ENCODE results near the gene CCM2L. TPM values are rescaled to one million over a fixed set of nuclear protein-coding genes. Genes with fewer than 3 reads are reported as not detected.

The CCM2L gene
- total RNA-seq, 2 experiments from 2014 or later = not detected

DNA sequence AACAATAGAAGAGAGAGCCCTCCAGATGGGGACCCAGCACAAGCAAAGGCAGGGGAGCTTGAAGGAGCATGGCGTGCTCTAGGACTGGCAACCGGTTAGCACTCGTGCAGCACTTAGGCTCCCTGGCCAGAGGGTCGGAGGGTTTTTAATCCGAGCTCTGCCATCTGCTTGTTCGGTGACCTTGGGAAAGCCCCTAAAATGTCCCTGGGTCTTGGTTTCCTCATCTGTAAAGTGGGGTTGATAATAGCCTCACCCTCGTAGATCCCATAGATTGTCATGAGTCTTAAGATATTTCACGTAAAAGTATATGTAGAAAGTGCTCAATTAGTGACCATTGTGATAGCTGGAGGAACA lies 25.2 kb downstream of the CCM2L start:
- no peak for DNase-seq
- no peak overlapping the region for H3K27ac Mint-ChIP-seq
- H3K36me3 Mint-ChIP-seq (ENCODE audit: low read depth) = no peaks in the 10 kb centered on the region
- no peak overlapping the region for H3K4me3 Mint-ChIP-seq
- CTCF ChIA-PET = interaction anchor here (1.0 to 1.8 kb wide), 6 partner anchors 22 to 487 kb away, joined by 3 to 10 read pairs (median 4); no protein-coding TSS in a partner anchor
- no peaks in the 10 kb centered on the region for H3K4me1 Mint-ChIP-seq (ENCODE audit: low read depth)
- intact Hi-C loops (cut with micrococcal nuclease) = loop anchor here (1.0 to 10.0 kb wide), 2 partner anchors 57 to 449 kb away; no protein-coding TSS in a partner anchor
- H3K27me3 Mint-ChIP-seq (ENCODE audit: low read depth) = peaks cover 11% of the 10 kb centered on the region
- no peaks in the 10 kb centered on the region for H3K9me3 Mint-ChIP-seq

DNA sequence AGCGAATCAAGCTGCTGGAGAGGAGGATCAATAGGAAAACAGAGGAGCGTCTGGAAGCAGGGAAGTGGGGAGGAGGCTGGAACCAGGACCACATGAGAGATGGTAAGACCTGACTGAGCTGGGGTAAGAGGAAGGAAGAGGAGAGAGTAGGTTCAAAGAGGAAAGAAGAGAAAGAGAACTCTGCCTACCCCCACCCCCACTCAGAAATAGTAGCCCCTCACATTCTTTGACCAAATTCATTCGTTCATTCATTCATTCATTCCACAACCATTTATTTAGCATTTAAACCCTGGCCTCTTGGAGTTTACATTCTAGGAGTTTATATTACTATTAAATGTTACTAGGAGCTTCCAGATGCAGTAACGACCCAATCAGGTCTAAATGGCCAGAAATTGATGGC lies 26.0 kb downstream of the CCM2L start:
- H3K9me3 Mint-ChIP-seq = no peaks in the 10 kb centered on the region
- no peak for DNase-seq
- no peak overlapping the region for H3K27ac Mint-ChIP-seq
- H3K36me3 Mint-ChIP-seq (ENCODE audit: low read depth) = no peaks in the 10 kb centered on the region
- no peak overlapping the region for H3K4me3 Mint-ChIP-seq
- H3K4me1 Mint-ChIP-seq (ENCODE audit: low read depth) = no peaks in the 10 kb centered on the region
- CTCF ChIA-PET = interaction anchor here (0.5 to 1.4 kb wide), 3 partner anchors 48 to 184 kb away, joined by 3 to 4 read pairs (median 3); no protein-coding TSS in a partner anchor
- H3K27me3 Mint-ChIP-seq (ENCODE audit: low read depth) = peaks cover 19% of the 10 kb centered on the region
- intact Hi-C loops (cut with micrococcal nuclease) = loop anchor here (10.0 kb wide), 1 partner anchor 449 kb away; no protein-coding TSS in a partner anchor

DNA sequence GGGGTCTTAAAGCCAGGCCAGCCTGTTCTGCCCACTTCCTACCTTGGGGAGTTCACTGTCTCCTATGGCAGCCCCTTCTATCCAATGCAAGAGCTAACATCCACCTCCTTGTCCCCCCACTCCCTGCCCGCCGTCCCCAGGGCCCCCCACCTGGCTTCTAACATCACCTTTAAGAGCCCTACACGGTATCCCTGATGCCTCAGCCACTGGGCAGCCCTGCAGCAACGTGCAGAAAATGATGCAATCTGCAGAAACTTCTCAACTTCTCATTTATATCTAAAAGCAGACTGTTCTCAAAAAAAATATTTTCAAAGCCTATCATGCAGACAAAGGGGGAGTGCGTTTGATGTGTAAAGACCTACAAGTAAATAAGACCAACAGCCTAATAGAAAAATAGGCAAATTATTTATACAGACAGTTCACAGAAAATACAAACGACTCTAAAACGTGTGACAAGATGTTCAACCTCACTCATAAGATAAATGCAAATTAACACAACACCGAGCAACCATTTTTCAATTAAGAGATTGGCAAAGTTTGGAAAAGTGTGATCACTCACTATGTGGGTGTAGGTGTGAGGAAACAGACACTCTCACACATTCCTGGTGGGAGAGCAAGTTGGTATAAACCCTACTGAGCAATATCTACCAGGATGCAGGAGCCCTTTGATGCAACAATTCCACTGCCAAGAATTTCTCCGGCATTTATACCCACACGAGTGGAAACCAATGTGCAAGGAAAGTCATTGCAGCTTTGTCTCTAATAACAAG lies 26.7 kb downstream of the CCM2L start:
- Mint-ChIP-seq H3K4me3 (no peak overlapping the region), H3K4me1 (ENCODE audit: low read depth) (no peaks in the 10 kb centered on the region), H3K36me3 (ENCODE audit: low read depth) (no peaks in the 10 kb centered on the region), H3K27me3 (ENCODE audit: low read depth) (peaks cover 21% of the 10 kb centered on the region), H3K27ac (no peak overlapping the region), H3K9me3 (no peaks in the 10 kb centered on the region)
- CTCF ChIA-PET = interaction anchor here (0.5 to 0.9 kb wide), 4 partner anchors 16 to 296 kb away, joined by 3 to 6 read pairs (median 4); no protein-coding TSS in a partner anchor
- intact Hi-C loops (cut with micrococcal nuclease) = loop anchor here (10.0 kb wide), 1 partner anchor 448 kb away; no protein-coding TSS in a partner anchor
- DNase-seq = no peak

DNA sequence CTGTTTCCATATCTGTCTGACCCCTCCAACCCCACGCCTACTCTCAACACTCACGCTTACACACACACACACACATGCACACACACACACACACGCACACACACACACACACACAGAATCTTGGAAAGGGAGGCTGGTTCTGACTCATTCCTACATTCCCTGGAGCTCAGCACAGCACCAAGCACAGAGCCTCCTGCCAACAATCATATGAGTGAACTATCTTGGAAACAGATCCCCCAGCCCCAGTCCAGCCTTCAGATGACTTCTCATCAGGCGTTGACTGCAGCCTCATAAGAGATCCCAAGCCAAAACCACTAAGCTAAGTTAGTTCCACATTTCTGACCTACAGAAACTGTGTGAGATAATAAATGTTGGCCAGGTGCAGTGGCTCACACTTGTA lies 27.7 kb downstream of the CCM2L start:
- intact Hi-C loops (cut with micrococcal nuclease) = loop anchor here (10.0 kb wide), 1 partner anchor 447 kb away; no protein-coding TSS in a partner anchor
- H3K27me3 Mint-ChIP-seq (ENCODE audit: low read depth) = peaks cover 21% of the 10 kb centered on the region
- no peaks in the 10 kb centered on the region for H3K36me3 Mint-ChIP-seq (ENCODE audit: low read depth)
- CTCF ChIA-PET = interaction anchor here (0.8 to 0.9 kb wide), 2 partner anchors 15 to 85 kb away, joined by 4 to 6 read pairs; no protein-coding TSS in a partner anchor
- no peak for DNase-seq
- H3K4me1 Mint-ChIP-seq (ENCODE audit: low read depth) = no peaks in the 10 kb centered on the region
- no peak overlapping the region for H3K27ac Mint-ChIP-seq
- H3K9me3 Mint-ChIP-seq = no peaks in the 10 kb centered on the region
- no peak overlapping the region for H3K4me3 Mint-ChIP-seq

DNA sequence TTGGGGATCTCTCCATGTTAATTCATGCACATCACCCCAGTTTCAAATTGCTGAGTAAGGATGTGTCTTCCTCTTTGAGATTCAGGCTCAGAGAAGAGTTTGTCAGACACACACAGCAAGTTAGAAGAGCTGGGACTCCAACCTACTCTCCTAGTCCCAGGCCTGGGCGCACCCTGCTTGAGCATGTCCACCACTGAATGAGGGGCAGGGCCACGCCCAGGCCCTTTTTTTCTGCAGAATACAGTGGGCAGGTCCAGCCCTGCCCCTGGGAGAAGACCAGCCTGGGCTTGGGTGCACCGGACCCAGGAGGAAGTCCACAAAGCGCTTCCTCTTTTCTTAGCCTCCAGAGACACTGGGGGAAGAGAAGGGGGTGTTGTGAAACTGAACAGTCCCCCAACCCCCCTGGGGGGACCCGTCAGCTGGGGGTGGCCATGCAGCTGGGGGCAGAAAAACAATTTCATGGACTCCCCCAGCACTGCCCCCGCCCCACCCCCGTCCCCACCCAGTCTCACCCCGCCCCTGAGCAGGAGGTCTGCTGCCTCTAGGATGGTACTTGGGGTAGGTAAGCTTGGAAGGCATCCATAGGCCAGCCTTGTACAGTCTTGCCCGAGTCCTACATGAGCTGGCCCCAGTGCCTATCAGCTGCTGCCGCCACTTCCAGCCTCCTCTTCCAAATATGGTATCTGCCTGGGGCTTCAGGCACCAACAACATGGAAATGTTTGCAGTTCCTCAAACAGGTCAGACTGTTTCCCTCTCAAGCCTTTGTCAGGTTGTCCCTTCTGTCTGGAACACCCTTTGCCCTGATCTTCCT lies 30.1 kb downstream of the CCM2L start:
- Mint-ChIP-seq H3K9me3 (no peaks in the 10 kb centered on the region), H3K27me3 (ENCODE audit: low read depth) (peaks cover 24% of the 10 kb centered on the region), H3K4me1 (ENCODE audit: low read depth) (no peaks in the 10 kb centered on the region), H3K36me3 (ENCODE audit: low read depth) (no peaks in the 10 kb centered on the region), H3K27ac (no peak overlapping the region), H3K4me3 (no peak overlapping the region)
- CTCF ChIA-PET = interaction anchor here (0.7 to 0.9 kb wide), 3 partner anchors 11 to 881 kb away, joined by 3 read pairs; no protein-coding TSS in a partner anchor
- intact Hi-C loops (cut with micrococcal nuclease) = no loop called here
- no peak for DNase-seq

DNA sequence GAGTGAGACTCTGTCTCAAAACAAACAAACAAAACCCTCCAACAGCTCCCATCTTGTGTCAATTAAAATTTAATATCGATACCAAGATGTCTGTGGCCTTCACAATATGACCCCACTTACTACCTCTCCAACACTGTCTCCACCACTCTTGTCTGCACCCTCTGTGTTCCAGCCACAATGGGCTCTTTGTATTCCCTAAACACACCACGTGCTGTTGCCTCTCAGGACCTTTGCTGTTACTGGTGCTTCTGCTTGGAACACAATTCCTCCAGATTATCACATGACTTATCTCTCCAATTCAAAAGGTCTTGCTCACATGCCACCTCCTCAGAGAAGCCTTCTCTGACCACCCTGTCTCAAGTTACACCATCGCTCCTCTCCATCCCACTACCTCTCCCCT lies 35.8 kb downstream of the CCM2L start:
- Mint-ChIP-seq H3K4me1 (ENCODE audit: low read depth) (no peaks in the 10 kb centered on the region), H3K27ac (no peak overlapping the region), H3K27me3 (ENCODE audit: low read depth) (peaks cover 35% of the 10 kb centered on the region), H3K4me3 (no peak overlapping the region), H3K36me3 (ENCODE audit: low read depth) (no peaks in the 10 kb centered on the region), H3K9me3 (no peaks in the 10 kb centered on the region)
- CTCF ChIA-PET = interaction anchor here (0.7 to 1.2 kb wide), 3 partner anchors 14 to 46 kb away, joined by 3 to 6 read pairs (median 3); no protein-coding TSS in a partner anchor
- DNase-seq = no peak
- intact Hi-C loops (cut with micrococcal nuclease) = no loop called here

DNA sequence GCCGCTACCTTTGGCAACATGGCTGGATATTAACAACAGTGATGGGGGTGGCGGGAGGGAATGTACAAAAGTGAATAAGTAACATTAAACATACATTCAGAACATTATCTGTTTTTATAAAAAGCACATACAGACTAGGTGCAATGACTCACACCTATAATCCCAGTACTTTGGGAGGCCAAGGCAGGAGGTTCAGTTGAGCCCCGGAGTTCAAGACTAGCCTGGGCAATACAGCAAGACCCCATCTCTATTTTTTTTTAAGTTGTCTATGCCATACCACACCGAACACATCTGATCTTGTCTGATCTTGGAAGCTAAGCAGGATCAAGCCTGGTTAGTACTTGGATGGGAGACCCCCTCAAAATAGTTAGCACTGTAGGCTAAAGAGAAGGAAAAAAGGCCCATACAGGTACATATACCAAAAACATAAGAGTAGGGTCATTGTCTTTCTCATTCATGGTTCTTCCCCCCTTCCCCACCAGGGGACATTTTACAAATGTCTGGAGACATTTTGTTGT lies 40.1 kb downstream of the CCM2L start:
- H3K4me3 Mint-ChIP-seq = no peak overlapping the region
- H3K4me1 Mint-ChIP-seq (ENCODE audit: low read depth) = peaks cover 11% of the 10 kb centered on the region
- H3K9me3 Mint-ChIP-seq = no peaks in the 10 kb centered on the region
- DNase-seq = no peak
- no peak overlapping the region for H3K27ac Mint-ChIP-seq
- H3K36me3 Mint-ChIP-seq (ENCODE audit: low read depth) = no peaks in the 10 kb centered on the region
- intact Hi-C loops (cut with micrococcal nuclease) = no loop called here
- CTCF ChIA-PET = no interaction called here
- H3K27me3 Mint-ChIP-seq (ENCODE audit: low read depth) = peaks cover 52% of the 10 kb centered on the region

DNA sequence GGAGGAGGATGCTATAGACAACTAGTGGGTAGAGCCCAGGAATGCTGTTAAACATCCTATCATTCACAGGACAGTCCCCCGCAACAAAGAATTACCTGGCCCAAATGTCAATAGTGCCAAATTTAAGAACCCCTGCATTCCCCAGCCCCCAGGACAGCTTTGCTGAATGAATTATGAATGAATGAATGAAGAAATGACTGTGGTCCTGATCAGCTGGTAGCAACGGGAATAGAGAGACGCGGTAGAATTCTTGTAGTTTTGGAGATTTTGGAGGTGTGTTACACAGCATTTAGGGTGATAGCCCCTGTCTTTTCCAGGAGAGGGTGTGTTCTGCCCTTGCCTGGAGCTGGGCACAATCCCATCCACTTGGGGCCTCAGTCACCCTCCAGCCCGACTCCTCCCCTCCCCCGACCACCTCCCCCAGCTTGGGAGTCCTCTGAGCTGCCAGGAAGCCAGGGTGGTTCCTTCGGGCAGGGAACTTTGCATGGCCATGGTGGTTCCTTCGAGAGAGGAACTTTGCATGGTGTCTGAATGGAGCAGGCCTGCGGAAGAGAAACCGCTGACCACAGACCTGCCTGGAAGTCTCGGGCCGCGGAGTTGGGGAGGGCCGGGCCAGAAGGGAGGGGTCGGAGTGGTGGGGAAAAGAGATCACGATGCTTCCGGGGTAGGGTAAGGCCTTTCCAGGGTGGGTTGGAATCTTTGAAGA lies 40.8 kb downstream of the CCM2L start:
- no peak for DNase-seq
- Mint-ChIP-seq H3K4me3 (no peak overlapping the region), H3K27me3 (ENCODE audit: low read depth) (peaks cover 48% of the 10 kb centered on the region), H3K4me1 (ENCODE audit: low read depth) (peaks cover 11% of the 10 kb centered on the region), H3K36me3 (ENCODE audit: low read depth) (no peaks in the 10 kb centered on the region), H3K9me3 (no peaks in the 10 kb centered on the region), H3K27ac (no peak overlapping the region)
- CTCF ChIA-PET = no interaction called here
- intact Hi-C loops (cut with micrococcal nuclease) = no loop called here

DNA sequence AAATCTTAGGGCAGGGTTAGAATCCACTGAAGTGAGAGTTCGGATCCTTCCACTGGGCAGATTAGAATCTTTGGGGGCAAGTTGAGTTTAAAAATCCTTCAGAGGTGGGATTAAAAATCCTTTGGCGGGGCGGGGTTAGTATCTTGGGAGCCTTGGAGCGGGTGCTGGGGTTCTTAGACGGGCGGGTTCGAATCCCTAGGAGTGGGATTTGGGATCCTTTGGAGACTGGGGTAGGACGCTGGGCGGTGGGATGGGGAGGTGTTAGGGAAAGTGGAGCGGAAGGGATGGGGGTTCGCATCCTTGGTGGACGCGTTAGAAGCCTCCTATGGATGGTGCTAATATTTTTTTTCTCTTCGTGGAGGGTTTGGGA lies 41.5 kb downstream of the CCM2L start:
- Mint-ChIP-seq H3K27ac (no peak overlapping the region), H3K4me3 (peak overlapping the region; percentile 63), H3K4me1 (ENCODE audit: low read depth) (peaks cover 11% of the 10 kb centered on the region), H3K9me3 (no peaks in the 10 kb centered on the region), H3K27me3 (ENCODE audit: low read depth) (peaks cover 45% of the 10 kb centered on the region), H3K36me3 (ENCODE audit: low read depth) (no peaks in the 10 kb centered on the region)
- CTCF ChIA-PET = no interaction called here
- DNase-seq = no peak
- intact Hi-C loops (cut with micrococcal nuclease) = no loop called here

DNA sequence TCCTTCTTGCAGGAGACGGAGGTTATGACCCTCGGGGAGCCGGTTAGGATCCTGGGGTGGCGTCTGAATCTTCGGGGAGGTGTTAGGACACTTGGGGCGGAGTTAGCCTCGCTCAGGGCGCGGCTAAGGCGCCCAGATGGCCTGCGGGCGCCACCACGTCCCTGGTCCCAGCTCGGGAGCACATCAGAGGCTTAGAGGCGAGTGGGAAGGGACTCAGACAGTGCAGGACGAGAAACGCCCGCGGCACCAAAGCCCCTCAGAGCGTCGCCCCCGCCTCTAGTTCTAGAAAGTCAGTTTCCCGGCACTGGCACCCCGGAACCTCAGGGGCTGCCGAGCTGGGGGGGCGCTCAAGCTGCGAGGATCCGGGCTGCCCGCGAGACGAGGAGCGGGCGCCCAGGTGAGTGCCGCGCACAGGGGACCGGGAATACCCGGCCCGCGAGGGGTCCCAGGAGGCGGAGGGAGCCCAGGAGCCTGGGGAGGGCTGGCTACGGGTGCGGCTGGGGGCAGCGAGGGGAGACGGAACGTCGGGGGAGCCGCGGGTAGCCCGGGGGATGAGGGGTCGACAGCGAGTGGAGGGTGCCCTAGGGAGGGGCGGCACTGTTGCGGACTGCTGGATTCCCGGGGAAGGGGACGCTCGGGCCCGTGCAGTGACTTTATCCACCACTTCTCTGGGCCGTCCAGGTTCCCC lies 42.0 kb downstream of the CCM2L start, which contains the start of gene HCK:
Gene HCK, plus strand, starts transcription at position 153 of the 688 bp plus-strand sequence.
- Mint-ChIP-seq H3K4me1 (ENCODE audit: low read depth) (peaks cover 11% of the 10 kb centered on the region), H3K9me3 (no peaks in the 10 kb centered on the region), H3K4me3 (peak within 1 kb of the TSS; percentile 63), H3K36me3 (ENCODE audit: low read depth) (no peaks in the 10 kb centered on the region), H3K27ac (no peak within 1 kb of the TSS), H3K27me3 (ENCODE audit: low read depth) (peaks cover 45% of the 10 kb centered on the region)
- CTCF ChIA-PET = no interaction called here
- intact Hi-C loops (cut with micrococcal nuclease) = no loop called here
- DNase-seq = no peak

DNA sequence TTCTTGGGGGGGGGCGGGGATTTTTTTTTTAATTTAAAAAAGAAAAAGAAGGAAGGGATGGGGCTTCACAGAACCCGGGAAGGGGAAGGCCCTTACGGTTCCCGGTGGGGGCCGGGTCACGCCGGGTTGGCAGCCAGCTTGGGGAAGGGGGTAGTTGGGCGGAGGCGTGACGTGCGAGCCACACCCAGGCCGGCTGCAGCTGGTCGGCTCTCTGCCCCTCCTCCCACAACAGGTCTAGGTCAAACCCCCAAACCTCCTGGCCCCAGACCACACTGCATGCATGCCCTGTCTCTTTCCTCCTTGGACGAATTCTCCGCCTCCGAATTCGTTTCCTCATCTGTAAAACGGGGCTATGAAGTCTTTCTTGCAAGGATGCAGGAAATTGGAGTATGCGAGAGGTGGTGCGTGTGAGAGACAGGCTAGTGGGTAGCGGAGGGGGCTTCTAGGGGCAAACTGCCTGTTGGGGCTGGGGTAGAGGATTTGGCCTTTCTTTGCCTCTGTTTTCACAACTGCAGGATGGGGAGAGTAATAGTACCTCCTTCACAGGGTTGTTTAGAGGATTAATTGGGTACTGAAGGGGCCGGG lies 42.6 kb downstream of the CCM2L start:
- H3K27ac Mint-ChIP-seq = no peak overlapping the region
- intact Hi-C loops (cut with micrococcal nuclease) = no loop called here
- peak; percentile 11 for DNase-seq
- H3K27me3 Mint-ChIP-seq (ENCODE audit: low read depth) = peaks cover 47% of the 10 kb centered on the region
- H3K4me3 Mint-ChIP-seq = no peak overlapping the region
- no peaks in the 10 kb centered on the region for H3K36me3 Mint-ChIP-seq (ENCODE audit: low read depth)
- no peaks in the 10 kb centered on the region for H3K9me3 Mint-ChIP-seq
- peaks cover 11% of the 10 kb centered on the region for H3K4me1 Mint-ChIP-seq (ENCODE audit: low read depth)
- CTCF ChIA-PET = interaction anchor here (1.2 kb wide), 1 partner anchor 15 kb away, joined by 4 read pairs; no protein-coding TSS in a partner anchor
